Cardiac muscle cell (in vitro differentiated cells and primary cell): ENCODE data around the gene CHSY1. TPM values are rescaled to one million over a fixed set of nuclear protein-coding genes. Genes with fewer than 3 reads are reported as not detected.

Source experiments
- DNase-seq, 2 donors: peaks; one replicate each; pipeline versions ENCODE4 v3.0.0 to v3.0.0-alpha.2; 2010 to 2017; ENCODE audit warnings: low read depth in 1 of 2, low spot score in 1 of 2
- H3K27ac ChIP-seq: fragments of 200-600 bp; sonication (generic); 2 replicates; pipeline ENCODE4 v1.5.1; 2016
- H3K27me3 ChIP-seq: fragments of 200-600 bp; sonication (generic); 2 replicates; pipeline ENCODE4 v1.6.0; 2016; ENCODE audit warnings: control low read depth
- H3K36me3 ChIP-seq: fragments of 200-600 bp; sonication (generic); 2 replicates; pipeline ENCODE4 v1.5.1; 2016; ENCODE audit warnings: control low read depth
- H3K4me1 ChIP-seq: fragments of 200-600 bp; sonication (generic); 2 replicates; pipeline ENCODE4 v1.8.1; 2017; ENCODE audit warnings: low read depth, mild to moderate bottlenecking, mixed run types
- H3K4me3 ChIP-seq: fragments of 200-600 bp; sonication (generic); 2 replicates; pipeline ENCODE4 v1.5.1; 2016; ENCODE audit warnings: mild to moderate bottlenecking
- H3K9me3 ChIP-seq: fragments of 200-600 bp; sonication (generic); 2 replicates; pipeline ENCODE4 v1.5.1; 2017; ENCODE audit warnings: low read depth, mild to moderate bottlenecking, control low read depth
- polyA plus RNA-seq: library from polyadenylated mRNA; unstranded; fragments of >200 nt; fragmentation: Nextera tagmentation; extraction: Ambion mirVana; gene quantifications from 2 replicates; pipeline ENCODE4 v1.2.1, GENCODE V29; 2016
- total RNA-seq: library from RNA; depleted of rRNA; stranded (reverse); fragments of >200 nt; gene quantifications from 2 replicates; pipeline ENCODE4 v1.2.3, GENCODE V29; 2016
- TF ChIP-seq, protein P1 (sequence below): IDR thresholded peaks from 2 replicates; pipeline ENCODE4 v1.5.1; 2012; ENCODE audit warnings: low read depth, mild to moderate bottlenecking, low read length

CHSY1 gene
- total and polyA plus RNA-seq, 2 experiments from 2014 or later: 30.3 to 33.4 TPM

DNA sequence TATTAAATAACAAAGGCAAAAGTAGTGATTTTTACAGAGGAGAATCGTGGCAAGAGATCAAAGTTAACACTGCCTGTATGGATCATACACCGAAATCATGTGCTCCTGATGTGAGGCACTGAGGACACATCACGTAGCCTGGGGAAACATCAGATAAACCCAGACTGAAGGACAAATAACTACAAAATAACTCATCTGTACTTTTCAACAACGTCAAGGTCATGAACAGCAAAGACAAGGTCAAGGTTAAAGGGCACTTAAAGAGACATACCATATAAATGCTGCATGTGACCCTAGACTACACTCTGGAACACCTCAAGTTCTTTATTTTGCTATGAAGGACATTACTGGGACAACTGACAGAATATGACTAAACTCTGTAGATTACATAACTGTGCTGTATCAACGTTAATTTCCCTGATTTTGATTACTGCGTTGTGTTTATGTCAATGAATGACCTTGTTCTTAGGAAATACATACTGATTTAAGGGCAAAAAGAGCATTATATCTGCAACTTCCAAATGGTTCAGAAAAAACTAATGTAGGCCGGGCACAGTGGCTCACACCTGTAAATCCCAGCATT lies 48.1 kb downstream of the CHSY1 start:
- TF ChIP-seq, protein P1, sequence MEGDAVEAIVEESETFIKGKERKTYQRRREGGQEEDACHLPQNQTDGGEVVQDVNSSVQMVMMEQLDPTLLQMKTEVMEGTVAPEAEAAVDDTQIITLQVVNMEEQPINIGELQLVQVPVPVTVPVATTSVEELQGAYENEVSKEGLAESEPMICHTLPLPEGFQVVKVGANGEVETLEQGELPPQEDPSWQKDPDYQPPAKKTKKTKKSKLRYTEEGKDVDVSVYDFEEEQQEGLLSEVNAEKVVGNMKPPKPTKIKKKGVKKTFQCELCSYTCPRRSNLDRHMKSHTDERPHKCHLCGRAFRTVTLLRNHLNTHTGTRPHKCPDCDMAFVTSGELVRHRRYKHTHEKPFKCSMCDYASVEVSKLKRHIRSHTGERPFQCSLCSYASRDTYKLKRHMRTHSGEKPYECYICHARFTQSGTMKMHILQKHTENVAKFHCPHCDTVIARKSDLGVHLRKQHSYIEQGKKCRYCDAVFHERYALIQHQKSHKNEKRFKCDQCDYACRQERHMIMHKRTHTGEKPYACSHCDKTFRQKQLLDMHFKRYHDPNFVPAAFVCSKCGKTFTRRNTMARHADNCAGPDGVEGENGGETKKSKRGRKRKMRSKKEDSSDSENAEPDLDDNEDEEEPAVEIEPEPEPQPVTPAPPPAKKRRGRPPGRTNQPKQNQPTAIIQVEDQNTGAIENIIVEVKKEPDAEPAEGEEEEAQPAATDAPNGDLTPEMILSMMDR: no peak
- H3K27ac ChIP-seq: peak overlapping the region; percentile 63
- no peaks in the 10 kb centered on the region for H3K9me3 ChIP-seq
- no peaks in the 10 kb centered on the region for H3K36me3 ChIP-seq
- H3K27me3 ChIP-seq: no peaks in the 10 kb centered on the region
- DNase-seq: no peak
- H3K4me1 ChIP-seq: peaks cover 46% of the 10 kb centered on the region
- no peak overlapping the region for H3K4me3 ChIP-seq

DNA sequence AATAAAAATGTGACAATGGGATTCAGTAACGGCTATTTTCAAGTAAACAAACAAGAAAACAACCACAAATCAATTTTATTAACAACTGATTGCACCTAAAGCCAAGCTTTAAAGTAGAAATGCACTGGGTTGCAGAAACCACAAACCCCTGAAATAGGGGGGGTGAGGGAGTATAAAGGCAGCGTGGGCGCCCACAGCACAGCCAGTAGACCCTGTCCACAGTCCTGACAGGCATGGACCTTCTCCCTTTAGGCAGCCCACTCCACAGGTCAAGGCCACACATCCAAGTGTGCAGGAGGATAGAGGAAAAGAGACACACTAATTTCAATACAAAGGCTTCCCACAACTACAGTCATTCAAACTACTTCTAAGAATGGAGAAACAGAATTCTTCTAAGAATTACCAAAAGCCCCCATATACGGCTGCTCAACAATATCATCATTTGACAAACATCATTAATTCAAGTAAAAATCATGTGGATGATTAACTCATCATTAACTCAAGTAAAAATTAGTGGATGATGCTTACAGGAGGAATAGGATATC lies 48.7 kb downstream of the CHSY1 start:
- Histone ChIP-seq H3K4me3 (no peak overlapping the region), H3K27me3 (no peaks in the 10 kb centered on the region), H3K36me3 (no peaks in the 10 kb centered on the region), H3K27ac (peak overlapping the region; percentile 63), H3K4me1 (peaks cover 50% of the 10 kb centered on the region), H3K9me3 (no peaks in the 10 kb centered on the region)
- DNase-seq: no peak
- TF ChIP-seq, protein P1: no peak

DNA sequence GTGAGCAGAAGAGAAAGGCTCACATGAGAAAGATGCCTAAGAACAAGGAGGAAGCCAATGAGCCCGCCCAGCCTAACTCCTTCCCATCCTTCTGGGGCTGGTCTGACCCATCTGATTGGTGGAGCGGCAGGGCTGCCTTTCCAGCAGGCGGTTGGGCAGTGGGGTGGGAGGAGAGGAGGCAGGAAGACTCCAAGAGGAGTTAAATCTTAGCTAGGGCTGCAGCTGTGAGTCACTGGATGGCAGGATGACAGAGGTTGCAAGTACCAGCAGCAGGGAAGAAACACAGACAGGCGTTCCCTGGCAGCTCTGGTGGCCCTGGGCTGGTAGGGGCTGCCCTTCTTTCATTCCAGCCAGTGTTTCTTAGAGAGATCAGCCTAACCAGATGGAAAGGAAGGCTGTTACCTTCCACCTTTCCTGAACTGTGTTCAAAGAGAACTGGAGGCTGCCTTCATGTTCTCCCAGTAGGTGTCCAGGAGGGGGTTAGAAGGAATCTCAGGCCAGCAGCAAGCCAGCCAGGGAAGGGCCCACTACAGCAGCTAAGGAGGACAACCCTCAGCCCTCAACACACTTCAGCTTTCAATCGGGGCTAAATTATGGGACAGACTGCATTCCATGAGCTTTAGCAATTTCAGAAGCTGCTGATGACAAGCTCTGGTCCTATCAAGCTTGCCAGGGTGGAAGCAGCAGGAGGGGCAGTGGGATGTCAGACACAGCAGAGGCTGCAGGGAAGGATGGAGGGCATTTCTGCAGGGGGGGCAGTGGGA lies 50.3 kb downstream of the CHSY1 start:
- peak; percentile 62 to 98 for DNase-seq
- TF ChIP-seq, protein P1: no peak
- Histone ChIP-seq H3K27ac (peak overlapping the region; percentile 67), H3K36me3 (no peaks in the 10 kb centered on the region), H3K27me3 (no peaks in the 10 kb centered on the region), H3K9me3 (no peaks in the 10 kb centered on the region), H3K4me3 (no peak overlapping the region), H3K4me1 (peaks cover 48% of the 10 kb centered on the region)

DNA sequence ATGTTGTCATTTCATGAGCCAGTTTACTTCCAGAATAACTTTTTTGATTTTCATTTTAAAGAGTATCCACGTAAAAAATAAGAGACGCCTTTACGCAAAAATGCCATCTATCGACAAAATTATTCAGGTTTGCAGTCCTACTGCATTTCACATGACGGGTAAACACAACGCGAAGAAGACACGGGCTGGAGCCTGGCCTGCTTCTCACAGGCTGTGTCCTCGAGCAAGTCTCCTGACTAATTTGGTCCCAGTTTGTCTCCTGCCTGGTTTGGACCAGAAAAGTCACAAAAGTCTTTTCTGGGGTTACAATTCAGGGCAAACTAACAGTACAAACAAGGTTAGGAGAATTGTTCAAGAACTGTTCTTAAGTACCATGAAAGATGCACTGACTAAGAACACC lies 51.7 kb downstream of the CHSY1 start:
- peaks cover 40% of the 10 kb centered on the region for H3K4me1 ChIP-seq
- H3K4me3 ChIP-seq: no peak overlapping the region
- no peaks in the 10 kb centered on the region for H3K36me3 ChIP-seq
- TF ChIP-seq, protein P1: no peak
- no peaks in the 10 kb centered on the region for H3K27me3 ChIP-seq
- peak overlapping the region; percentile 30 for H3K27ac ChIP-seq
- no peaks in the 10 kb centered on the region for H3K9me3 ChIP-seq
- DNase-seq: no peak

DNA sequence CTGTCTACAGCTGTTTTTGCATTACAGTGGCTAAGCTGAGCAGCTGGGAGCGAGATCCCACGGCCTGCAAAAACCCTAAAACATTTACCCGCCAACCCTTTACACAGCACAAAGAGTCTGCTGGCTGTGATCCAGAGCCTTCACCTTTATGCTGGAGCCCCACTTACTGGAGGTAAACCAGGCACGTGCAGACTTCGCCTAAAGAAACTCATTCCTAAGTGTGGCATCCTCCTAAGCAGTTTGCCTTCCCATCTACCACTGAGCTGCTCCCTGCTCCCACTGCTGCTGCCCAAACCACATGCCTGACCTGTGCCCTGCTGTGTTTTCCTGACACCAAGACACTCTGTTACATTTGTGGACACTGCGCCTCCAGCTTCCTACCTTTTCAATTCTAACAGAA lies 53.0 kb downstream of the CHSY1 start:
- peak overlapping the region; percentile 84 for H3K27ac ChIP-seq

More for the DNA sequence above, 53.0 kb downstream of the CHSY1 start:
- Histone ChIP-seq H3K27me3 (no peaks in the 10 kb centered on the region), H3K9me3 (no peaks in the 10 kb centered on the region), H3K4me3 (no peak overlapping the region), H3K36me3 (no peaks in the 10 kb centered on the region), H3K4me1 (peaks cover 45% of the 10 kb centered on the region)
- TF ChIP-seq, protein P1: no peak
- no peak for DNase-seq
